HG03565 (cell line): ENCODE results near the gene ORM1.
"Not testable (repeated sequence)": the region's sequence is repeated elsewhere in the genome, so short reads cannot be mapped to it uniquely, and the experiment has no call there.

ENCODE experiments used
- ATAC-seq: cut with Tn5 transposase; IDR thresholded peaks from one replicate; pipeline ENCODE4 v1.9.1; 2021; ENCODE audit warnings: mild to moderate bottlenecking, moderate library complexity; ENCODE audit not compliant: unreplicated experiment

ORM1 gene

DNA sequence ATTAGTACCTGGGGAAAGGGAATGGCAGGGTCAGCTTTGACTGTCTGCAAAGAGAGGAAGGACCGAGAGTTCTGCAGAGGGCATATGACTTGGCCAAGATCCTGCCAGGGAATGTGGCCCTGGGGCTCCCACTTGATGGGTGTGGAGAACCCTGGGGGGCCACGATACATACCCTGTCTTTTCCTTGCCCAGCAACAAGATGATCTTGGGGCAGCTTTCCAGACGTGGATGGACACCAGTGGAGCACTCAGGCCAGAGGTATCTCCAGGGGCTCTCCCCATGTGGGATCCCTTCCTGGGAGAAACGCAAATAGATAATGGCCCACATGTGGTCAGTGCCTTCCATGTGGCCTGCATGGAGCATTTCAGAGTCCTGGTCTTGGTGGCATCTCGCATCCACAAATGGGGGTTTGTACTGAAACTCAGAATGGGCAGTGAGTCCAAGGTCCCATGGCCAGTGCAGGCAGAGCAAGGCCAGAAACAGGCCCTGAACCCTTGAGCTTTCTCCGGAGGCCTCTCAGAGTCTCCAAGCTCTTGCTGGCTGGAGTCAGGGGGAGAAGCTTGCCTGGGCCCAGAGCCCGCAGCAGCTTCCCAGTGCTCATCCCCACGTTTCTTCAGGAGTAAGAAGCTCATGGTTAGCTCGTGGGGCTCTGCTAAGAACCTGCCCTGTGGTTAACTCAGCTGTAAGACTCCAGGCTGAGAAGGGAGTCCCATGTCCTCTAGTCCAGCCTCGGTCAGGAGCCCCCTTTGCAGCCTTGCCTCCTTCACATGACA lies 18.3 kb upstream of the ORM1 start:
- ATAC-seq, result no peak

DNA sequence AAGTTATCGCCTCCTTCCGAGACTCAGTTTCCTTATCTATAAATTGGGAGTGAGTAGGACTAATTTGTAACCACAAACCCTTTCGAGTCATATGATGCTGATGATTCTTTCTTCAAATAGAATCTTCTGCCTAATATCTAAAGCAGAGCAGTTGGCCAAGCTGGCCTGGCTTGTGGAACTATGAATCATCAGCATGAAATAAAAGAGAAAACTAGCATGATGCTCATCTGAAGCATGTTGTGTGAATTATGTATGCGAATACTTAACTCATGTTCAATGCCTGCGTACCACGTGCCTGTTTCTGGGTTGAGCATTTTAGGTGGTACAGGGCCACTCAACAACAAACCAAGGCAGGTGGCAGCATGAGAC lies 15.0 kb upstream of the ORM1 start:
- no peak for ATAC-seq

DNA sequence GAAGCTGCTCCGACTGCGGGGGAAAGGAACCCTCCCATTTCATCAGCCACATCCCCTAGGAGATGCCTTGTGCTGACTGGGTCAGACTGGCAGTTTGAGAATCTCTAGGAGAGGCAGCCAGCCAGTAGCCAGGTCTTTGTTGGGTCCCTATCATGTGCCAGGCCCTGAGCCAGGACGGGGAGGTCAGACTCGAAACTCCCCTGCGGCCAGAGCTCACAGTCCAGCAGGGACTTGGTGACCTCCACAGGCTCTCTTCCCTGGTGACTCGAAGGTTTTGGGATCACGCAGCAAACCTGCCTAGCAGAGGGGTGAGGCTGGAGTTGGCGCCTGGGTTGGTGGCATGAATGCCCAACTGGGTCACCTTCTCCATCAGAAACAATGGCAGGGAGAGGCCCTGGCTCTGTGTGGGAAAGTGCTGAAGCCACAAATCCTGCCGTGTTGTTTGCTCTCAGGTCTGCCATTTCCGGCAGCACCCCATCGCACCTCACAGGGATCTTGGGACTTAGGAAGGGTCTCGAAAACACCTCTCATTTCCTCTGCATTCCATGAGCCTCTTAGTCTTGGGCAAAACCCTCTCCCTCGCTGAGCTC lies 14.4 kb upstream of the ORM1 start:
- no peak for ATAC-seq

DNA sequence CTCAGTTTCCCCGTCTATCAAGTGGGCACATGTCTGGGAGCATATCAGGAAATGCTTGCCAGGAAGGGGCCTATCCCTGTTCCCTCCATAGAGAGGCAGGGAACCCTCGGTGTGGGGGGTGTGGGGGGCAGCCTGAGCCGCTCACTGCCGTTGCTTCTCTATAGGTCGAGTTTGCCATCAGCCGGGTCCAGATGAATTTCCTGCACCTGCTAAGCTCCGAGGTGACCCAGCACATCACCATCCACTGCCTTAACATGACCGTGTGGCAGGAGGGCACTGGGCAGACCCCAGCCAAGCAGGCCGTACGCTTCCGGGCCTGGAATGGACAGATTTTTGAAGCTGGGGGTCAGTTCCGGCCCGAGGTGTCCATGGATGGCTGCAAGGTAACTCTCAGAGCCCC lies 13.8 kb upstream of the ORM1 start:
- ATAC-seq, result no peak

DNA sequence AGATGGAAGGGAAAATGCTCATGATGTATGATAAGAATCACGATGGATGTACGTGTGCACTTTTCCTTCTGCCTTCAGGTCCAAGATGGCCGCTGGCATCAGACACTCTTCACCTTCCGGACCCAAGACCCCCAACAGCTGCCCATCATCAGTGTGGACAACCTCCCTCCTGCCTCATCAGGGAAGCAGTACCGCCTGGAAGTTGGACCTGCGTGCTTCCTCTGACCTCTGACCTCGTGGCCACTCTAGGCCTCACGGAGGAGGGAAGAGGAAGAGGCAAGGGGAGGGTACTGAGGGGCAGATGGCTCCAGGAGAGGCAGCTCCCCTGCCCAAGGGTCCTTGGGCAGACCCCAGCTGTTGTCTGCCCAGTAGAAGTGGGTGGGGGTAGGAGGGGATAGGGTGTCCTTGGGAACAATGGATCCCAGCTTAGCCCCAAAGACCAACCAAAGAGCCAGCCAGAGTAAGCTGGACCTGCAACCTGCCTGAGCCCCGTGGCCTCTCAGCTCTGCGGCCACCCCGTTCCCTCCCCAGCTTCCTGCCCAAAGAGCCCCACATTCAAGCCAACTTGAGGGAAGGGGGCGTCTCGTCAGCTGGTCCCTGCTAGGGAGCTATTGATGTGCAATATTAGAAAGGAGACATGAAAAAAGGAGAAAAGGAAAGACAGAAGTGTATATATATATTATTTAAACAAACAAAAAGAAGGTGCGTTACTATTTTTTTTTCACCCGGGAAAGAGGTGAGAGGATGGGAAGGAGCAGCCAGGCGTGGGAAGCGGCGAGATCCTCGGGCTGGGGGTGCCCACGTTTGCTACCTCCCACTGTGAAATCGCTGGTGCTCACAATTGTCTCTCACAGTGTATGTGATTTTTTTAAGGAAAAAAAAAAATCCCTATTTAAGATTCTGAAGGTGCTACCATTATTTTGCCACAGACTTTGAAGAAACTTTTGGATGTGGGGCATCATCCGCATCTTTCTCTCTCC lies 12.1 kb upstream of the ORM1 start:
- no peak for ATAC-seq

DNA sequence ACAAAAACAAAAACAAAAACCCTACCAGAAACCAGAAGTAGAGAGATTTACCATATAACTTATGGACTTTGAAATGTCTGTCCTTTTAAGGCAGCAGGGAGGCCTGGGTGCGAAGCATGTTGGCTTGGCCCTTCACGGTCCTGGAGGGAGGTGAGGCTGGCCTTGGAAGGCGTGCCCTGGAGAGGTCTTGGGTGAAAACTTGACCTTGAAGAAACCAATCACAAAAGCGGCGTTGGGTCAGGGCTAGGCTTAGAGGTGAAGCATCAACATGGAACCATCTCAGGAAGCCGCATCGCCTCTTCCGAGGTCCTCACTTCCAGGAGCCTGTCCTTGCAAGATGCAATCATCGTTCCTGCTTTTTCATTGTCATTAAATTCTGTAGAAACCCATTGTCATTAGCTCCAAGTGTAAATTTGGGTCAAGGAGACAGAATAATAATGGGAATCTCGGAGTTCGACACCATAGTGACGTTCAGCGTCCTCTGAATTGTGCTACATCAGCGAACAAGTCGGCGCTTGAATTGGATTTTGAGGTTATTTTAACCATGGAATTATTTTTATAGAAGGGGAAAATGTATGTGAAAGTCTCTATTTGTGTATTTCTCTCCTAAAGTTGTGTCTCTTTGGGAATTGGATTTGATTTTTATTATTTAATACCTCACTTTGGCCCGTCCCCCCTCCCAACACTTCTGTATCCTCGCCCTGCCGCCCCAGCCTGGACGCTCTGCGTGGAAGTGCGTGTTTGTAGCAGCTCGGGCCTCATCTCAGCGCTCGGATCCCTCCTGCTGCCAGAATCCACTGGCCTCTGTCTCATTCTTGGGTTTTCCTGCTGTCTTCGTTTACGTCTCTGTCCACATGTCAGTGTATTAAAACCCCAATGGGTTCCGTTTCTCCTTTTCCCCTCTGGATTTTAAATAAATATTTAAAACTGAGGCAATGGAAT lies 11.1 kb upstream of the ORM1 start:
- ATAC-seq, result no peak

DNA sequence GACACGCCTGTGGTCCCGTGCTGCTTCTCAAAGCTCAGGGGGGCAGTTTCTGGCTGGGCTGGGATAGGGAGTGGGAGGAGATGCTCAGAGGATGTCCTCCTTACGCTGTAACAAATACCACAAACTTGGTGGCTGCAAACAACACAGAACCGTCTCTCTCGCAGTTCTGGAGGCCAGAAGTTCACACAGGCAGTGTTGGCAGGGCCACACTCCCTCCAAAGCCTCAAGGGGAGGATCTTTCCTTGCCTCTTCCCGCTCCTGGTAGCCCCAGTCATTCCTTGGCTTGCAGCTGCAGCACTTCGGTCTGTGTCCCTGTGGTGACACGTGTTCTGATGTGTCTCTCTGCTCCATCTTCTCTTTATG lies 10.4 kb upstream of the ORM1 start:
- no peak for ATAC-seq

DNA sequence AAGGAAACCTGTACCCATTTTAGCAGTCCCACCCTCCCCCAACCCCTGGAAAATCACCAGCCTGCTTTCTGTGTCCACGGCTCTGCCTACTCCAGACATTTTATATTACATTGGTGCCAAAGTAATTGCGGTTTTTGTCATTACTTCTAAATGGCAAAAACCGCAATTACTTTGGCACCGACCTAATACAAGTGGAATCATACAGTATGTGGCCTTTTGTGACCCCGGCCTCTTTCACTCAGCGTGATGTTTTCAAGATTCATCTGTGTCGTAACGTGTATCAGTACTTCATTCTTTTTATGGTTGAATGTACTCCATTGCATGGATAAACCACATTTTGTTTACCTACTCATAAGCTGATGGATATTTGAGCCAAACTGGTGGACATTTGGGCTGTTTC lies 9.7 kb upstream of the ORM1 start:
- no peak for ATAC-seq

DNA sequence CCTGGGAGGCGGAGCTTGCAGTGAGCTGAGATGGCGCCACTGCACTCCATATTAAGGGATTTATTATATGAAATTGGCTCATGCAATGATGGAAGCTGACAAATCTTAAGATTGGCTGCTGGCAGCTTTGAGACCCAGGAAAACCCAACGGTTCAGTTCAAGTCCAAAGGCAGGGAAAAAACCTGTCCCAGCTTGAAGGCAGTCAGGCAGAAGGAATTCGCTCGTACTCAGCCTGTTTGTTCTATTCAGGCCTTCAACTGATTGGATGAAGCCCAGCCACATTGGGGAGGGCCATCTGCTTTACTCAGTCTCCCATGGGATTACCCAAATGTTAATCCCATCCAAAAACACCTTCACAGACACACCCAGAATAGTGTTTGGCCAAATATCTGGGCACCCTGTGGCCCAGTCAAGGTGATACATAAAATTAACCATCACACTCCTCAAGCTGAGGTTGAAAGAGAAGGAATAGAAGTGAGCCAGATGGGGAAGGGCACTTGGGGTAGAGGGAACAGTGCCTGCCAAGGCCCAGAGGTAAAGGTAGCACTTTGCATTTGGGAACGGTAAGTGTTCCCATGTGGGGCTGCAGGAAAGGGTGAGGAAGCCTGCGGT lies 8.5 kb upstream of the ORM1 start:
- no peak for ATAC-seq

DNA sequence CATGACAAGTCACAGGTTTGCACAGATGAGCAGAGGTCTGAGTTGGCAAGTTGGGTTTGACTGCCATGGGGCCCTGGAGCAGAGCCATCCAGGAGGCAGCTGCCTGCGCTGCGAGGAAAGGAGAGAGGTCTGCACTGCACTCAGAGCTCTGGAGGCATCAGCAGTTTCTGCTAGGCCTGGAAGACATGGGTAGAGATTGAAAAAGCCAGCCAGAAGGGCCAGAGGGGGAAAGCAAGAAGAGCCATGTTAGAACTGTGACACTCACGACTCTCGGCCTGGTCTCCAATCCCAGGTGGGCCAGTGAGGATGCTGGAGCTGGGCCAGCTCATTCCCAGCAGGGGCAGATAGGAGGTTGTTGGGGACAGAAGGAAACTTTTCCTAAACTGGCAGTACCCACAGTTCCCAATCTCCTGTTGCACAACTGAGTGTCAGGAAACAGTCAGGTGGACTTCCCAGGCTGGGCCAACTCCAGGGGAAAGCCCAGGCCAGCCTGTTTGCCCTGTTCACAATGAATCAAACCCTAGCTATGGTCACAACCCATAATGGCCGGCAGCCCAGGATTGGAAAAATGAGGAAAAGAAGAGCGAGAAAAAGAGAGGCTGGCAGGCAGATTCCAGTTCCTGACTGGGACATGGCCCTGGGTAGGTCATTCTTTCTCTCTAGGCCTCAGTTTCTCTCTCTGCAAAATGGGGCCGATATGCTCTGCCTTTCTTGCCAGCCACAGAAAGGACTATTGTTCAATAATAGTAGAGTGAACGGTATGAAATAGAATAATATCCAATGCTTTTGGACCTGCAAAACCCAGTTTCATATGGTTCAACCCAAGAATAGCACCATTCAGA lies 7.8 kb upstream of the ORM1 start:
- ATAC-seq, result no peak

DNA sequence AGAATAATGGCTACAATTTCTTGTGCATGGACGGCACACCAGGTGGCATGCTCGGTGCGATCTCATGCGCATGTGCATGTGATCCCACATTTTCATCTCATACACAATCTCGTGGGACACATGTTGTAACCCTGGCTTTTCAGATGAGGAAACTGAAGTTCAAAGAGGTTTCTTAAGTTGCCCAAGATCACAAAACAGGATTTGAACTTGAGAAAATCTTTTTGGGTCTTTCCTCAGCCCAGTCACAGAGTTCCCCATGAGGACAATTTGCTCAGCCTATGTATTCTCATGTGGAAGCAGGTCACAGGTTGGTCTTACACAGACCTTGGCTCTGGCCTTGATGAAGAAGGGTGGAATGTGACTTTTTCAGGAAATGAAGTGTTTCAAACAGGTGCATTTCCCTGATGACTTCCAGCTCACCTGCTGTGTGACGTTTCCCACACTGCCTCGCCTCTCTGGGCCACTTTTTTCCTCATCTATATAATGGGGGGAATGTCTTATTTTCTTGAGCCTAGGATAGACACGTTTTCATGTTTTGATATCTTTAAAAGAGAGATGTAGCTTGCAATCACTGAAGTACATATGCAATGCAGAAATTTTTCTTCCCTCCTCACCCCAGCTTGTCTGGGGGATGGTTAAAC lies 7.1 kb upstream of the ORM1 start:
- ATAC-seq, result no peak

DNA sequence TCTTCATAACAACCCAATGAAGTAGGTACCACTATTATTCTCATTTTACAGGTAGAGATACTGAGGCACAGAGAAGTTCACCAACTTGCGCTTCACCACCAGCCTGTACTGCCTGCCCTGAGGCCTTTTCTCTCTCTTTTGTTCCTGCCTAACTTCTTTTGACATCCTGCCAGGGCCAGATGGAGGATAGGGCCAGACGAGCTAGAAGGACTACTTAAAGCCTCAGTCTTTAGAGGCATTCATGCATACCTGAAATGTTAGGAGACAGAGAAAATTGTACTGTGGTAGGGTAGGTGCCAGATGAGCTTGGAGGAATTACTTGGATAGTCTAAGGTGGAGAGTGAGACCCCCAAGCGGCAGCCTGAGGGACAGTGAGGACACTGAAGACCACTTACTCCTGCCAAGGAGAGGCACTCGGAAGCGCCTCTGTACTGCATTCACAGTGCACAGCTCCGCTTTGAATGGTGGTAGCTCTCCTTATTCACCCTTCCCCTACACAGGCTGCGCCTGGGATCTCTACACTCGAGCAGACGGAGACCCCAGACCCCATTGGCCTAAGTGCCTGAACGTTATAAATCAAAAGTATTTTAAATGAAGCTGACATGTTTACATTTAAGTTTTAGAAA lies 6.2 kb upstream of the ORM1 start:
- no peak for ATAC-seq

DNA sequence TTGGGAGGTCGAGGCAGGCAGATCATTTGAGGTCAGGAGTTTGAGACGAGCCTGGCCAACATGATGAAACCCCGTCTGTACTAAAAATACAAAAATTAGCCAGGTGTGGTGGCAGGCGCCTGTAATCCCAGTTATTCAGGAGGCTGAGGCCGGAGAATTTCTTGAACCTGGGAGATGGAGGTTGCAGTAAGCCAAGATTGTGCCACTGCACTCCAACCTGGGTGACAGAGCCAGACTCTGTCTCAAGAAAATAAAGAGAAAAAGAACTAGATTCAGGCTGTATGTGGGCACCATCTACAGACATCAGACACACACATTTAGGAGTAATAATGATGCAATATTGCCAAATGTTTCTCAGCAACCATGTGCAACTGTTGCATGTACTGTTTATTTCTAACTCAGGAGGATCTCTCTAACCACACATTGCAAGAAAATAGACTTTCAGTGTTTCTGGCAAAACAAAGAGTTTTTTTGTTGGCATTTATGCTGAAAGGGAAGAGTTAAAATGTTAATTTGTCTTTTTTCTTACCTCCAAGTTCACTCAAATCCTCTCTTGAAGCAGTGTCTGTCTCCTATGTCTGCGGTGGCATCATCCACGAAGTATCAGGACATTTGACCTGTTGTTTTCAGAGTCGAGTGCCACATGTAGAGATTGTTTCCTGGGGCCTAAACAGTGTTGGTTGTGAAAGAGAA lies 5.1 kb upstream of the ORM1 start:
- no peak for ATAC-seq

DNA sequence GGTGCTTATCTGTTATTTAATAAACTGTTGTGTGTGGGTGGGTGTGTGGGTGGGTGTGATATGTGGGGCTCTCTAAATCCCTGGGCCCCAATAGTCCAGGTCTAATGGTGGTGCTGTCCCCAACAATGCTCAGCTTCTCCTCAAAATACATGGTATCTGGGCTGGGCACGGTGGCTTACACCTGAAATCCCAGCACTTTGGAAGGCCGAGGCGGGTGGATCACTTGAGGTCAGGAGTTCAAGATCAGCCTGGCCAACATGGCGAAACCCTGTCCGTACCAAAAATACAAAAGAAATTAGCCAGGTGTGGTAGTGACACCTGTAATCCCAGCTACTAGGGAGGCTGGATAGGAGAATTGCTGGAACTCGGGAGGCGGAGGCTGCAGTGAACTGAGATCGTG lies 4.5 kb upstream of the ORM1 start:
- no peak for ATAC-seq

DNA sequence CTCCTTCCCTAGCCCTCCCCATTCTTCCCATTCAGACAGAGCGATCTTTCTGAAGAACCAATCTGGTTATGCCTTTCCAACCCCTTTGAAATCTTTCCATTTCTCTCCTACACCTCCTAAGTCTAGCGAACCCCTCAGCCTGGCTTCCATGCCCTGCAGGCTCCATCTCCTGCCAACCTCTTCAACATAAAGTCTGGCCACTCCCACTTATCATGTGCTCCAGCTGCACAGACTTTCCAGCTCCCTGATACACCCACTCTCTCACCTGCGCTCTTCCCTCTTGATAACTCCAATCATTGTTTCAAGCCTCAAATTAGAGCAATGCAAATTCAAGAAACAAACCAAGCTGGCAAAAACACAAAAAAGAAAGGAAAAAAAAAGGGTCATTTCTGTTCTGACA lies 3.8 kb upstream of the ORM1 start:
- no peak for ATAC-seq

DNA sequence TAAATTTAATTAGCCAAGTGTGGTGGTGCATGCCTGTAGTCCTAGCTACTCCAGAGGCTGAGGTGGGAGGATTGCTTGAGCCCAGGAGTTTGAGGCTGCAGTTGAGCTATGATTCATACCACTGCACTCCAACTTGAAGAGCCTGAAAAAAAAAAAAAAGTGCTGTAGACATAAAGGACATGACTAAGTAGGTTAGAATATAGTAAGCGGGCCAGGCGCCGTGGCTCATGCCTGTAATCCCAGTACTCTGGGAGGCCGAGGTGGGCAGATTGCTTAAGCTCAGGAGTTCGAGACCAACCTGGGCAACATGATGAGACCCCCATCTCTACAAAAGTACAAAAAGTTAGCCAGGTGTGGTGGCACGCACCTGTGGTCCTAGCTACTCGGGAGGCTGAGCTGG lies 2.2 kb upstream of the ORM1 start:
- not testable (repeated sequence) for ATAC-seq

DNA sequence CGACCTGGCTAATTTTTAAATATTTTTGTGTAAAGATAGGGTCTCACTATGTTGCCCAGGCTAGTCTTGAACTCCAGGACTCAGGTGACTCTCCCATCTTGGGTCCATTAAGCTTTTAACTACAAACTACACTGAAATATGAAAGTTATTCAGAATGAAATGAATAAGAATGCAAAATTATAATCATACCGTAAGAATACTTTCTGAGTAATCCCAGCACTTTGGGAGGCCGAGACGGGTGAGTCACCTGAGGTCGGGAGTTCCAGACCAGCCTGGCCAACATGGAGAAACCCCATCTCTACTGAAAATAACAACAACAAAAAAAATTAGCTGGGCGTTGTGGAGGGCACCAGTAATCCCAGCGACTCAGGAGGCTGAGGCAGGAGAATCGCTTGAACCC lies 1.1 kb upstream of the ORM1 start:
- no peak for ATAC-seq
